Measurements from ENCODE around the gene PITPNC1. TPM values are rescaled to one million over a fixed set of nuclear protein-coding genes. Genes with fewer than 3 reads are reported as not detected.
A peak's percentile ranks its signal among the peaks of the same experiment; 100 is the strongest.

PITPNC1 gene
- total and polyA plus RNA-seq, 2 of the 13 experiments (the other 11 are each of a cell fraction or from before 2014, with no cell fraction given): 4.1 to 5.7 TPM

DNA sequence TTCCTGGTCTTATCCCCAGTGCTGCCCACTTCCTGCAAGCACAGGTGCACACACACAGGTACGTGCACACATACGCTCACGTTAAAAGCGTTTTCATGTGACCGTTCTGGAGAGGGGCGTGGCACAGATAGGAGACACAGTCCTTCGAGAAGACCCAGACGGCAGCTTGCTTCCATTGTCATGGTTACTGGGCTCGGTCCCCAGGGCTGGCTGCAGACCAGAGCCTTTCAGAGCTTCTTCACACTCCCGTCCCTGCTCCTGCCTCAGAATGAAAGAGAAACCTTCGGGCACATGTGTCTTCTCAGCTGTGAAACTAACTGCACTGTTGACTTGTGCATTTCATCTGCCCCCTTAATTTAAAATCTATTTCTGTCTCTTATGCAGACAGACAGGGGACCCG, 154.2 kb downstream of the PITPNC1 start:
- ChIA-PET CTCF (ENCODE audit: low intra/inter-chr PET ratio, low total read pairs) (no interaction called here), POLR2A (no interaction called here)
- no peak overlapping the region for H3K9ac ChIP-seq (ENCODE audit: insufficient read depth, low read depth, low read length)
- no peaks in the 10 kb centered on the region for H3K79me2 ChIP-seq (ENCODE audit: insufficient read depth, low read length)
- no peaks in the 10 kb centered on the region for H3K36me3 ChIP-seq (replicated peaks in 1 of 2; ENCODE audit: control insufficient read depth in 1 of 2, insufficient read depth in 2 of 2, low read length in 2 of 2)
- H3K4me2 ChIP-seq (ENCODE audit: low read depth, low read length): no peak overlapping the region
- no peaks in the 10 kb centered on the region for H4K20me1 ChIP-seq (ENCODE audit: insufficient read depth, low read length)
- ATAC-seq (no peak), DNase-seq (ENCODE audit: low spot score) (no peak), FAIRE-seq (no peak)
- WGBS (ENCODE audit: low lambda C conversion rate): 83% methylated on average over 12 of the region's 12 CpGs
- no TSS peak for BruUV-seq (replicated peaks)
- intact Hi-C loops (cut with micrococcal nuclease; ENCODE audit: unreplicated experiment) (no loop called here), in situ Hi-C loops (cut with HindIII; ENCODE audit: extremely low pct_ligation_motif_present, low pct_unique_long_range_greater_than_20kb) (no loop called here)
- no peaks in the 10 kb centered on the region for H3K9me3 ChIP-seq (ENCODE audit: low read length)
- H3K27me3 ChIP-seq (ENCODE audit: control insufficient read depth in 1 of 2, insufficient read depth in 2 of 2, low read length in 2 of 2): no peaks in the 10 kb centered on the region
- H3K27ac ChIP-seq (ENCODE audit: extremely low read length, insufficient read depth, low read length): no peak overlapping the region
- TF ChIP-seq ZFX (CRISPR knock-in tag; IDR thresholded peaks at IDR 0.05; ENCODE audit: low read depth) (no peak), GFI1 (CRISPR knock-in tag; IDR thresholded peaks at IDR 0.05; ENCODE audit: borderline replicate concordance) (no peak), RFXAP (CRISPR knock-in tag; IDR thresholded peaks at IDR 0.05; ENCODE audit: borderline replicate concordance) (no peak)
- H2AFZ ChIP-seq (ENCODE audit: low read length): no peak overlapping the region
- H3K4me3 ChIP-seq (replicated peaks in 1 of 3; ENCODE audit: insufficient read depth in 1 of 3, low read depth in 2 of 3, low read length in 3 of 3): no peak overlapping the region
- H3K4me1 ChIP-seq (ENCODE audit: insufficient read depth, low read length): peaks cover 20% of the 10 kb centered on the region

DNA sequence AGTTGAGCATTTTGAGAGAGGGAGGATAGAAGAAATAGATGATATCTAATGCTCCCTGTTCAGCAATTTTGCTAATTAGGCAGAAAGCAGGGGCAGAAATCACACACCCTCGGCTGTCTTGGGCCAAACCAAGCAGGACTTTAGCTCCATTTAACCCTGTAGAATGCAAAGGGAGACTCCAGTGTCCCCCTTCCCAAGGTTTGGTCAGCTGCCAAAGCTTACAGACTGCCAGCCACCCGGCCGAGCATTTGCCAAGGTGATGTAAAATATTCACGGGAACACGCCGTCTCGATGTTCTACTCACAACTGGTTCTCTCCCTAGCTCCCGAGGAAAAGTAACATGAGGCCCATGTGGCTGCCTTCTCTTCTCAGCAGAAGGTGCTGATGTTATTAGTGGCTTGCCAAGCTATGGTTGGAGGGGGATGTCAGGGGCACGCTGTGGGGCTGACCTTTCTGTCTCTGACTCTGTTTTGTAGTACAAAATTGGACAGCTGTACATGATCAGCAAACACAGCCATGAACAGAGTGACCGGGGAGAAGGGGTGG, 155.3 kb downstream of the PITPNC1 start:
- in situ Hi-C loops (cut with HindIII; ENCODE audit: extremely low pct_ligation_motif_present, low pct_unique_long_range_greater_than_20kb): no loop called here

More for the DNA sequence above, 155.3 kb downstream of the PITPNC1 start:
- Histone ChIP-seq H3K79me2 (ENCODE audit: insufficient read depth, low read length) (no peaks in the 10 kb centered on the region), H3K27me3 (ENCODE audit: control insufficient read depth in 1 of 2, insufficient read depth in 2 of 2, low read length in 2 of 2) (no peaks in the 10 kb centered on the region), H3K4me1 (ENCODE audit: insufficient read depth, low read length) (peaks cover 20% of the 10 kb centered on the region), H3K4me3 (replicated peaks in 1 of 3; ENCODE audit: insufficient read depth in 1 of 3, low read depth in 2 of 3, low read length in 3 of 3) (no peak overlapping the region), H3K27ac (ENCODE audit: extremely low read length, insufficient read depth, low read length) (no peak overlapping the region), H3K36me3 (replicated peaks in 1 of 2; ENCODE audit: control insufficient read depth in 1 of 2, insufficient read depth in 2 of 2, low read length in 2 of 2) (no peaks in the 10 kb centered on the region), H3K9me3 (ENCODE audit: low read length) (no peaks in the 10 kb centered on the region), H3K9ac (ENCODE audit: insufficient read depth, low read depth, low read length) (no peak overlapping the region), H2AFZ (ENCODE audit: low read length) (no peak overlapping the region), H3K4me2 (ENCODE audit: low read depth, low read length) (no peak overlapping the region), H4K20me1 (ENCODE audit: insufficient read depth, low read length) (no peaks in the 10 kb centered on the region)
- DNase-seq (ENCODE audit: low spot score) (no peak), FAIRE-seq (no peak), ATAC-seq (no peak)
- no TSS peak for BruUV-seq (replicated peaks)
- intact Hi-C loops (cut with micrococcal nuclease; ENCODE audit: unreplicated experiment): no loop called here
- POLR2A ChIA-PET: no interaction called here
- CTCF ChIA-PET (ENCODE audit: low intra/inter-chr PET ratio, low total read pairs): no interaction called here
- WGBS (ENCODE audit: low lambda C conversion rate): 69% methylated on average over 10 of the region's 10 CpGs
- TF ChIP-seq MAFK (conservative IDR thresholded peaks at IDR 0.05 in 1 of 2, IDR thresholded peaks at IDR 0.05 in 1 of 2; ENCODE audit: low read length in 2 of 2) (0 out of 4 replicates have a peak, but pooled peaks of 1 of the 2 experiments have one; percentile 7), ZMAT3 (CRISPR knock-in tag; conservative IDR thresholded peaks at IDR 0.05) (no peak)
